Peyer's patch (tissue), 4 donors: Measurements from ENCODE around the gene UBE3C.

Experiments
- CTCF ChIP-seq, 6 experiments: fragments of 450-650 bp in 4 of 6; fragments of 200-600 bp in 2 of 6; sonication (generic) in 1 of 6; IDR thresholded peaks; one replicate each; pipeline ENCODE4 v1.5.1; 2017 to 2019; ENCODE audit warnings: antibody characterized with exemption in 6 of 6, mild to moderate bottlenecking in 3 of 6, moderate library complexity in 1 of 6
- POLR2A ChIP-seq, 2 donors: fragments of 450-650 bp; IDR thresholded peaks; one replicate each; pipeline ENCODE4 v1.5.1; 2017; ENCODE audit warnings: antibody characterized with exemption in 2 of 2, mild to moderate bottlenecking in 2 of 2, moderate library complexity in 2 of 2

GRCh38 chr7:157281221-157281998 lies 142.7 kb downstream of the UBE3C start:
- TF ChIP-seq POLR2A (IDR thresholded peaks at IDR 0.05), result peak in 1 of 2 donors; percentile 14
- TF ChIP-seq CTCF (IDR thresholded peaks at IDR 0.05), result no peak
